SU-DHL-6 (cell line): ENCODE results near the gene SIAE.

Experiments used
- H2AFZ ChIP-seq: fragments of 200-600 bp; sonication (generic); 2 replicates; pipeline ENCODE4 v1.6.1; 2014; ENCODE audit warnings: low read depth, mild to moderate bottlenecking, moderate library complexity, mixed read lengths, antibody characterized with exemption, low read length; ENCODE audit not compliant: severe bottlenecking
- H3F3A ChIP-seq: fragments of 200-600 bp; shearing (Covaris generic); 2 replicates; pipeline ENCODE4 v1.6.0; 2016; ENCODE audit warnings: antibody characterized with exemption, mild to moderate bottlenecking; ENCODE audit not compliant: insufficient read depth
- H3K27ac ChIP-seq: fragments of 200-600 bp; sonication (generic); 2 replicates; pipeline ENCODE4 v1.5.1; 2016; ENCODE audit warnings: low read depth, mild to moderate bottlenecking, low read length, moderate library complexity, mixed read lengths
- H3K27me3 ChIP-seq: fragments of 200-600 bp; sonication (generic), shearing (Covaris generic); 2 replicates; pipeline ENCODE4 v1.6.0; 2014; ENCODE audit warnings: mild to moderate bottlenecking, low read length
- H3K36me3 ChIP-seq: fragments of 200-600 bp; sonication (generic); 2 replicates; pipeline ENCODE4 v1.6.1; 2014; ENCODE audit warnings: mild to moderate bottlenecking, low read length, mixed read lengths
- H3K4me2 ChIP-seq: fragments of 300-600, 200-600 bp; shearing (Covaris generic), sonication (generic); 2 replicates; pipeline ENCODE4 v1.6.0; 2014; ENCODE audit warnings: low read length, low read depth, mild to moderate bottlenecking; ENCODE audit not compliant: poor library complexity, severe bottlenecking
- H3K4me3 ChIP-seq: fragments of 200-600 bp; sonication (generic); 2 replicates; pipeline ENCODE4 v1.5.1; 2014; ENCODE audit warnings: antibody characterized with exemption, low read length, mild to moderate bottlenecking, mixed read lengths; ENCODE audit not compliant: insufficient read depth, poor library complexity, severe bottlenecking
- H3K79me2 ChIP-seq: fragments of 200-600 bp; sonication (generic); 2 replicates; pipeline ENCODE4 v1.6.1; 2014; ENCODE audit warnings: mild to moderate bottlenecking, low read length, moderate library complexity; ENCODE audit not compliant: insufficient read depth
- H3K9ac ChIP-seq: fragments of 200-600 bp; sonication (generic); 2 replicates; pipeline ENCODE4 v1.7.0; 2014; ENCODE audit warnings: mild to moderate bottlenecking, low read length
- H3K9me2 ChIP-seq: fragments of 200-600 bp; sonication (generic); replicated peaks from 2 replicates; pipeline ENCODE4 v1.6.1; 2014; ENCODE audit warnings: low read length; ENCODE audit not compliant: insufficient read depth
- H3K9me3 ChIP-seq: fragments of 200-600 bp; sonication (generic); 2 replicates; pipeline ENCODE4 v1.6.1; 2014; ENCODE audit warnings: low read length, mixed read lengths; ENCODE audit not compliant: insufficient read depth
- H4K20me1 ChIP-seq: fragments of 200-600 bp; sonication (generic); 2 replicates; pipeline ENCODE4 v1.6.1; 2014; ENCODE audit warnings: low read depth, mild to moderate bottlenecking, antibody characterized with exemption, low read length, moderate library complexity, mixed read lengths
- EZH2phosphoT487 ChIP-seq: fragments of 200-600 bp; sonication (generic), shearing (Covaris generic); conservative IDR thresholded peaks from 2 replicates; pipeline ENCODE4 v1.6.1; 2018; ENCODE audit warnings: mild to moderate bottlenecking, antibody characterized with exemption, low read length, moderate library complexity, mixed read lengths
- TF ChIP-seq, protein P1 (sequence below): fragments of 200-600 bp; sonication (generic); IDR thresholded peaks from one replicate; pipeline ENCODE4 v1.5.1; 2017; ENCODE audit warnings: antibody characterized with exemption, mild to moderate bottlenecking, low read length, moderate library complexity; ENCODE audit not compliant: insufficient read depth, poor library complexity, severe bottlenecking

Gene SIAE

DNA sequence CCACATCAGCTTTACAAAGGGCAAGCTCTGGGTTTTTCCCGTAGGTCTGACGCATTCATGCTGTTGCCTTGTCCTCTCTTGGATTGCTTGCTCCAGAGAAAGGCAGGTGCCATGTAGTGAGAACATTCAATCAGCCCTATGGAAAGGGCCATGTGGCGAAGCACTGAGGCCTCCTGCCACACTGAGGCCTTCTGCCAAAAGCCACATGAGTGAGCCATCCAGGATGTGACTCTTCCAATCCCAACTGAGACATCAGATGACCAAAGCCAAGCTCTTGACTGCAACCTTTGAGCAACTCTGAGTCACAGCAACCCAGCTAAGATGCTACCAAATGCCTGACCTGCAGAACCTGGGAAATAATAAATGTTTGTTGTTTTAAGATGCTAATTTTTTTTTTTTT lies 71.3 kb downstream of the SIAE start:
- Histone ChIP-seq H3K4me3 (no peak overlapping the region), H3K27ac (no peak overlapping the region), H3K9me2 (no peaks in the 10 kb centered on the region), H3K9ac (no peak overlapping the region), H3K9me3 (no peaks in the 10 kb centered on the region), H3K4me2 (no peak overlapping the region), H4K20me1 (no peaks in the 10 kb centered on the region), H3F3A (no peaks in the 10 kb centered on the region), H2AFZ (no peak overlapping the region), H3K36me3 (no peaks in the 10 kb centered on the region), H3K79me2 (no peaks in the 10 kb centered on the region), H3K27me3 (no peaks in the 10 kb centered on the region)
- TF ChIP-seq EZH2phosphoT487: no peak
- TF ChIP-seq, protein P1, sequence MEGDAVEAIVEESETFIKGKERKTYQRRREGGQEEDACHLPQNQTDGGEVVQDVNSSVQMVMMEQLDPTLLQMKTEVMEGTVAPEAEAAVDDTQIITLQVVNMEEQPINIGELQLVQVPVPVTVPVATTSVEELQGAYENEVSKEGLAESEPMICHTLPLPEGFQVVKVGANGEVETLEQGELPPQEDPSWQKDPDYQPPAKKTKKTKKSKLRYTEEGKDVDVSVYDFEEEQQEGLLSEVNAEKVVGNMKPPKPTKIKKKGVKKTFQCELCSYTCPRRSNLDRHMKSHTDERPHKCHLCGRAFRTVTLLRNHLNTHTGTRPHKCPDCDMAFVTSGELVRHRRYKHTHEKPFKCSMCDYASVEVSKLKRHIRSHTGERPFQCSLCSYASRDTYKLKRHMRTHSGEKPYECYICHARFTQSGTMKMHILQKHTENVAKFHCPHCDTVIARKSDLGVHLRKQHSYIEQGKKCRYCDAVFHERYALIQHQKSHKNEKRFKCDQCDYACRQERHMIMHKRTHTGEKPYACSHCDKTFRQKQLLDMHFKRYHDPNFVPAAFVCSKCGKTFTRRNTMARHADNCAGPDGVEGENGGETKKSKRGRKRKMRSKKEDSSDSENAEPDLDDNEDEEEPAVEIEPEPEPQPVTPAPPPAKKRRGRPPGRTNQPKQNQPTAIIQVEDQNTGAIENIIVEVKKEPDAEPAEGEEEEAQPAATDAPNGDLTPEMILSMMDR: no peak

DNA sequence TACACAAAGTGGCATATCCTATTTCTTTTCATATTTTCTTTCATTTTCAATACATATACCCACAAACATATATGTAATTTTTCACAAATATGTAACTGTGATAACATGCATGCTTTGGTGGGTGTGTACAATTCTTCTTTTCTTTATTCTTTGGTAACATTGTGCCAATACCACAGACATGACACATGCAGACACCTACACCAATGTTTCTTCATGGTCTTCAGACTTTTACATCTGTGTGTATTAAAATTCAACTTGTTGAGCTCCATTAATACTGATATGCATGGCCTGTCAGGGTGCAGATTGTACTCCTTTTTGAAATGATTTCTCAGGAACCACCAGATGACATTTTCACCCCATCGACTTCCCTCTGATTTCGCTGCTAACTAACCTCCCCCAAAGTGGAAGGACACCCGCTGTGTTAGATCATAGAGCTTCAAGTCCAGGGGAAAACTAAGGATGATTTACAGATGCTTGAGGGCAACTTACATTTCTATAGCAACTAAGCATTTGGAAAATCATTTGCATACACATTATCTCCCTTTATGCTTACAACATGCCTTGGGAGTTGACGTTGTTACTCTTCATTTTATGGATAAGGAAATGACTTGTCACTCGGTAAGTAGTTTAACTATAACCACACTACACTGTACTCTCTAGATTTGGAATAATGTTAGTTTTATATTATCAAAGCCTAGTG lies 72.8 kb downstream of the SIAE start:
- Histone ChIP-seq H2AFZ (no peak overlapping the region), H3K27ac (no peak overlapping the region), H3K4me2 (no peak overlapping the region), H3F3A (no peaks in the 10 kb centered on the region), H4K20me1 (no peaks in the 10 kb centered on the region), H3K9ac (no peak overlapping the region), H3K36me3 (no peaks in the 10 kb centered on the region), H3K27me3 (no peaks in the 10 kb centered on the region), H3K79me2 (no peaks in the 10 kb centered on the region), H3K9me3 (no peaks in the 10 kb centered on the region), H3K4me3 (no peak overlapping the region), H3K9me2 (no peaks in the 10 kb centered on the region)
- TF ChIP-seq, protein P1: no peak
- TF ChIP-seq EZH2phosphoT487: no peak

DNA sequence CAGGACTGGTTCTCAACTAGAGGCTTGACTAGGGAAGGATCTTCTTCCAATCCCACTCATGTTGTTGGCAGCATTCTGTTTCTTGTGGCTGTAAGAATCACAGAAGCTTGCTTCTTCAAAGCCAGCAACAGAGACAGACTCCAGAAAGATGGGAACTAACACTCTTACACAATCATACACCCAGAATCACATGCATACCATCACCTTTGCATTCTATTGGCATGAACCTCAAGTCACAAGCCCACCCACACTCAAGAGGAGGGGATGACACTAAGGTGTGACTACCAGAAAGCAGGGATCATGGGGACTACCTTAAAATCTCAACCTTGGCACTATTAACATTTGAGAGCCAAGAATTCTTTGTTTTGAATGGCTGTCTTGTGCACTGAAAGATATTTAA lies 75.9 kb downstream of the SIAE start:
- H3K4me3 ChIP-seq: no peak overlapping the region
- no peaks in the 10 kb centered on the region for H3K36me3 ChIP-seq
- H3K9ac ChIP-seq: no peak overlapping the region
- no peaks in the 10 kb centered on the region for H3K79me2 ChIP-seq
- no peaks in the 10 kb centered on the region for H4K20me1 ChIP-seq
- TF ChIP-seq, protein P1: no peak
- no peak for TF ChIP-seq EZH2phosphoT487
- H3K9me2 ChIP-seq: no peaks in the 10 kb centered on the region
- H3K4me2 ChIP-seq: no peak overlapping the region
- H2AFZ ChIP-seq: no peak overlapping the region
- no peaks in the 10 kb centered on the region for H3F3A ChIP-seq
- H3K27ac ChIP-seq: no peak overlapping the region
- no peaks in the 10 kb centered on the region for H3K9me3 ChIP-seq
- no peaks in the 10 kb centered on the region for H3K27me3 ChIP-seq
